Naive thymus-derived CD4-positive, alpha-beta T cell (primary cell): Measurements from ENCODE around the gene VASH2. TPM values are rescaled to one million over a fixed set of nuclear protein-coding genes. Genes with fewer than 3 reads are reported as not detected.

Source experiments
- ATAC-seq: fragments of 150-1000 bp; cut with Tn5 transposase; 2 replicates; pipeline ENCODE4 v1.10.0; 2021; ENCODE audit warnings: mild to moderate bottlenecking, moderate library complexity
- CTCF ChIA-PET: fragments of 350-600 bp; sonication (Branson Sonifier 250); formaldehyde crosslinking; loops from one replicate; lab custom pipeline; 2021; ENCODE audit warnings: antibody characterized with exemption; lab: Charles Lee
- POLR2A ChIA-PET: fragments of 350-600 bp; sonication (Branson Sonifier 250); formaldehyde crosslinking; loops from one replicate; lab custom pipeline; 2021; ENCODE audit warnings: antibody characterized with exemption, inconsistent platforms; lab: Charles Lee
- DNase-seq, 9 donors: peaks; one replicate each; pipeline versions ENCODE4 v3.0.0 to v3.0.0-alpha.2; 2020 to 2022; ENCODE audit warnings: mixed read lengths in 1 of 9
- H3K27ac ChIP-seq: one replicate; pipeline ENCODE4 v1.7.0; 2013; ENCODE audit warnings: mild to moderate bottlenecking, low read depth, low read length, moderate library complexity
- H3K27me3 ChIP-seq, 2 donors: one replicate each; pipeline ENCODE4 v1.7.0; 2013; ENCODE audit warnings: low read length in 2 of 2, mild to moderate bottlenecking in 2 of 2, moderate library complexity in 2 of 2; ENCODE audit not compliant: control insufficient read depth in 2 of 2, insufficient read depth in 2 of 2
- H3K36me3 ChIP-seq, 3 experiments: 1 replicate in 2 of 3; 2 replicates in 1 of 3; pipeline ENCODE4 v1.7.0; 2013; ENCODE audit warnings: low read length in 3 of 3, mild to moderate bottlenecking in 3 of 3, moderate library complexity in 1 of 3; ENCODE audit not compliant: insufficient read depth in 3 of 3, control insufficient read depth in 2 of 3
- H3K4me1 ChIP-seq, 2 donors: one replicate each; pipeline ENCODE4 v1.7.0; 2013; ENCODE audit warnings: low read length in 2 of 2, mild to moderate bottlenecking in 2 of 2, moderate library complexity in 1 of 2; ENCODE audit not compliant: control insufficient read depth in 2 of 2, insufficient read depth in 2 of 2
- H3K4me3 ChIP-seq: 2 replicates; pipeline ENCODE4 v1.7.0; 2013; ENCODE audit warnings: mild to moderate bottlenecking, low read length
- H3K9me3 ChIP-seq, 3 experiments: 1 replicate in 2 of 3; 2 replicates in 1 of 3; pipeline ENCODE4 v1.7.0; 2013; ENCODE audit warnings: low read length in 3 of 3; ENCODE audit not compliant: control insufficient read depth in 2 of 3
- H3K27ac Mint-ChIP-seq, 9 donors: one replicate each; pipeline ENCODE4 v1.8.0; 2020 to 2022; ENCODE audit warnings: mixed read lengths in 9 of 9, mild to moderate bottlenecking in 8 of 9, moderate library complexity in 5 of 9, inconsistent platforms in 2 of 9
- H3K27me3 Mint-ChIP-seq, 5 donors: one replicate each; pipeline ENCODE4 v1.8.0; 2021 to 2022; ENCODE audit warnings: mixed read lengths in 5 of 5, mild to moderate bottlenecking in 1 of 5
- H3K36me3 Mint-ChIP-seq, 5 donors: one replicate each; pipeline ENCODE4 v1.8.0; 2020 to 2022; ENCODE audit warnings: mixed read lengths in 5 of 5, mild to moderate bottlenecking in 3 of 5, inconsistent platforms in 1 of 5
- H3K4me1 Mint-ChIP-seq, 7 donors: one replicate each; pipeline ENCODE4 v1.8.0; 2020 to 2022; ENCODE audit warnings: mixed read lengths in 7 of 7, mild to moderate bottlenecking in 3 of 7, inconsistent platforms in 1 of 7
- H3K4me3 Mint-ChIP-seq, 10 donors: one replicate each; pipeline ENCODE4 v1.8.0; 2020 to 2022; ENCODE audit warnings: mild to moderate bottlenecking in 10 of 10, mixed read lengths in 10 of 10, moderate library complexity in 6 of 10, inconsistent platforms in 2 of 10
- H3K9me3 Mint-ChIP-seq, 11 donors: one replicate each; pipeline ENCODE4 v1.8.0; 2020 to 2022; ENCODE audit warnings: mixed read lengths in 11 of 11, mild to moderate bottlenecking in 4 of 11, inconsistent platforms in 1 of 11, moderate library complexity in 1 of 11
- intact Hi-C, 2 donors: fragments of 100-400 bp; cut with micrococcal nuclease; formaldehyde crosslinking; loops; one replicate each; pipeline ENCODE4 v1.15.1; 2023
- polyA plus RNA-seq, 2 donors: library from polyadenylated mRNA; unstranded; fragments of 300-500 nt; fragmentation: Illumina TruSeq; gene quantifications; one replicate each; pipeline ENCODE4 v1.2.3, GENCODE V29; 2021
- total RNA-seq, 6 experiments: library from RNA in 5 of 6; stranded (reverse) in 5 of 6; gene quantifications; 1 replicate in 5 of 6; 2 replicates in 1 of 6; pipeline ENCODE4 v1.2.3 and lab custom pipeline; 2021 to 2026

The VASH2 gene
- total and polyA plus RNA-seq, 7 experiments from 2014 or later, result 0.73 to 1.1 TPM; not detected in 5

DNA sequence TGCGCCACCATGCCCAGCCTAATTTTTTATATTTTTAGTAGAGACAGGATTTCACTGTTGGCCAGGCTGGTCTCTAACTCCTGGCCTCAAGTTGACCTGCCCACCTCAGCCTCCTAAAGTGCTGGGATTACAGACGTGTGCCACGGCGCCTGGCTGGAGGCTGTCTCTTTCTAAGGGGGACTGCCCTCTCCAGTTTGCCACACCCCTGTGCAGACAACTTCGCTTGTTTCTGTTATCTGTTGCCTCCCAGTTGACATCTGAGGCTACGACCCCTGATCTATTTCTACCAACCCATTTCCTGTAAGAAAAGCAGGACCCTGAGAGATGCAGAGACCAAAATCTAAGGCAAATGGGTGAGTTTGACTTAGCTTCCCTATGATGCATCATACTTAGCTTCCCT, 24.0 kb upstream of the VASH2 start:
- Histone ChIP-seq H3K4me1 (no peaks in the 10 kb centered on the region), H3K4me3 (no peak overlapping the region), H3K27me3 (no peaks in the 10 kb centered on the region), H3K9me3 (no peaks in the 10 kb centered on the region), H3K36me3 (no peaks in the 10 kb centered on the region), H3K27ac (no peak overlapping the region)
- H3K27me3 Mint-ChIP-seq, result peaks cover 0 to 25% (median 5%) of the 10 kb centered on the region in 5 donors
- POLR2A ChIA-PET, result no interaction called here
- H3K27ac Mint-ChIP-seq, result peak overlapping the region in 1 of 9 donors; percentile 4
- peaks cover 0 to 5% (median 0%) of the 10 kb centered on the region in 7 donors for H3K4me1 Mint-ChIP-seq
- CTCF ChIA-PET, result no interaction called here
- no peak for DNase-seq
- intact Hi-C loops, result no loop called here
- no peak overlapping the region for H3K4me3 Mint-ChIP-seq
- H3K9me3 Mint-ChIP-seq, result peaks cover 0 to 6% (median 0%) of the 10 kb centered on the region in 11 donors
- no peak for ATAC-seq
- H3K36me3 Mint-ChIP-seq, result no peaks in the 10 kb centered on the region

DNA sequence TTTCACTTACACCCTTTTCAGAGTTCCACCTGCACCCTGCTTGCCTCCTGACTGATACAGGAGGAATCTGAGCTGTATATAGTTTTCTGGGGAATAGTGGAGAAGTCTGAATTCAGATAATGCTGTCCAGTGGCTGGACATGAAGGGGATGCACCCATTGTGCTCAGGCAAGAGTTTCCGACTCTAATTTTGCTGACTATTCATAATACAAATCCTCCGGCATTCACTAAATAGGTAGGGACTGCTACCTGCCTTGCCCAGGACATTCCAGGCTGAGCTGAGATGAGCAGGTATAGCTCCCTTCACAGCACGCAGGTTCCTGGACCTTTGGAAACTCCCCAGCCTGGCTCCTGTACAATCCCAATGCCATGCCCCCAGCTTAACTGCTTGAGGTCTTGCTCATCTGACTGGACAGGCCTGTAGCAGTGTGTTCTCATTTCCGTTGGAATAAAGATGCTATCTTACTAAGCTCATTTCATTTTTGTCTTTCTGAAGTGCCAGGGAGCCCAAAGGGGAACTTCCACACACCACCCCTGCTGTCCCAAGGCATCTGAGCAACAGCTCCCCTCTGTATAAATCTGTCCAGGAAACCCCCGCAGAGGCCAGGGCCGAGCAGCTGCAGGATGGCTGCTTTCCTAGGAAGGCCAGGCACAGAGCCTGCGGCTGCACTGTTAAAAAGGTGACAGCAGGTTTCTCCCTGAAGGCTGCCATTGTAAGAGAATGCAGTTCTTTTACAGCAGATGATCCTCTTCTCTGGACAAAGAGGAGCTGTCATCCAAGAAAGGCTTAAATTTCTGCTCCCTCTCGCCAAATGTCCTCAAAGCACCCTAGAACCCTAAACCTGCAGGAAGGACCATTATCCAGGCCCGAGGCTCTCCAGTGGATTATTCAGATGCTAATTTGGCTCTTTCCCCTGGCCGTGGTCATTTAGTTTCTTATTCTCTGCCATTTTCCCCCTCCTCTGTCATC, 21.7 kb upstream of the VASH2 start:
- Histone ChIP-seq H3K9me3 (no peaks in the 10 kb centered on the region), H3K4me3 (no peak overlapping the region), H3K27me3 (no peaks in the 10 kb centered on the region), H3K27ac (no peak overlapping the region), H3K36me3 (no peaks in the 10 kb centered on the region), H3K4me1 (no peaks in the 10 kb centered on the region)
- DNase-seq, result no peak
- Mint-ChIP-seq H3K27ac (no peak overlapping the region), H3K4me3 (no peak overlapping the region), H3K4me1 (peaks cover 0 to 5% (median 0%) of the 10 kb centered on the region in 7 donors), H3K9me3 (peaks cover 0 to 6% (median 0%) of the 10 kb centered on the region in 11 donors), H3K36me3 (no peaks in the 10 kb centered on the region), H3K27me3 (peaks cover 0 to 19% (median 4%) of the 10 kb centered on the region in 5 donors)
- ATAC-seq, result no peak
- ChIA-PET CTCF (no interaction called here), POLR2A (no interaction called here)
- intact Hi-C loops, result no loop called here

DNA sequence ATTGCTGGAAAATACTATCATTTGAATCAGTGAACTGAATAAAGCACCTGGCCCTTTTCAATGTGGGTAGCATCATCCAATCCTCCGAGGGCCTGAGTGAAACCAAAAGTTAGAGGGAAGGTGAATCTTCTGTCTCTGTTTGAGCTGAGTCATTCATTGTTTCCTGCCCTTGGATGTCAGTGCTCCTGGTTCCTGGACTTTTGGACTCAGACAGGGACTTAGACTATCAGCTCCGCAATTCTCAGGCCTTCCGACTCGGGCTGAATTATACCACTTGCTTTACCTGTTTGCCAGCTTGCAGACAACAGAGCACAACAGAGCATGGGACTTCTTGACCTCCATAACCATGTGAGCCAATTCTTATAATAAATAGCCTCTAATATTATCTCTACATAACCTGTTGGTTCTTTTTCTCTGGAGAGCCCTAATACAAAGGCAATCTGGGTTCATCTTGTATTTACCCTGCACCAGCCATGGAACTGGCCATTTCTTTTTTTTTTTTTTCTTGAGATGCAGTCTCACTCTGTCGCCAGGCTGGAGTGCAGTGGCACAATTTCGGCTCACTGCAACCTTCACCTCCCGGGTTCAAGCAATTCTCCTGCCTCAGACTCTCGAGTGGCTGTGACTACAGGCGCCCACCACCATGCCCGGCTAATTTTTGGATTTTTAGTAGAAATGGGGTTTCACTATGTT, 19.2 kb upstream of the VASH2 start:
- H3K36me3 ChIP-seq, result no peaks in the 10 kb centered on the region
- ATAC-seq (no peak), DNase-seq (no peak)
- H3K27me3 ChIP-seq, result no peaks in the 10 kb centered on the region
- ChIA-PET POLR2A (no interaction called here), CTCF (no interaction called here)
- Mint-ChIP-seq H3K4me1 (no peaks in the 10 kb centered on the region), H3K4me3 (no peak overlapping the region), H3K27me3 (peaks cover 0 to 9% (median 0%) of the 10 kb centered on the region in 5 donors), H3K9me3 (peaks cover 0 to 6% (median 0%) of the 10 kb centered on the region in 11 donors), H3K36me3 (no peaks in the 10 kb centered on the region), H3K27ac (no peak overlapping the region)
- intact Hi-C loops, result no loop called here
- H3K4me3 ChIP-seq, result no peak overlapping the region
- no peaks in the 10 kb centered on the region for H3K9me3 ChIP-seq
- H3K4me1 ChIP-seq, result no peaks in the 10 kb centered on the region
- H3K27ac ChIP-seq, result no peak overlapping the region

DNA sequence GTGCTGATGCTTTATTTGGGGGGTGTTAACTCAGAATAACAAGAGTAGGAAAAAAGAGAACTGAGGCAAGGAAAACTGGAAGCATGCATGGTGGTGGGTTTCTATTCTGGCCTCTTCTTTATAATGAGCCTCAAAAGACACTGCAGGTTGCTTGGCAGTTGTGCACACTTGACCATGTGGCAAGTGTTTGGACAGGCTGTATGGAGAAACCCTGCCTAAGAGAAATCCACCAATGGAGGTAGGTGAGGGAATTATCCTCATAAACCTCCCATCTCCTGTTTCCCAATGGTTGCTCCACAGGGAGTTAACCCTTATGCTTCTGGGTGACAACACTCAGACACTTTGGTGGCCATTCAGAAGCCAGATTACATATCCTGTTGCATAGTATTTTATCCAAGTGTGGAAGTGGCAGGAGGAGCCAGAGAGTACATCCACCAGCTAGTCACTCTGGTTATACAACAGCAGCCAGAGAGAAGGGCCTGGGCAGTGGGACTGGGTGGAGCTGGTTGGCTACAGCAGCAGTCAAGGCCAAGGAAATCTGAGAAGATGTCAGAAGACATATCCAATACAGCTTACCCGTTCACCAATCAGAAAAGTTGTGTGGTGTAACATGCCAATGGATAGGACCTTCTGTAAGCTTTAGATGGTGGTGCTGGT, 16.4 kb upstream of the VASH2 start:
- POLR2A ChIA-PET, result no interaction called here
- H3K36me3 ChIP-seq, result no peaks in the 10 kb centered on the region
- intact Hi-C loops, result no loop called here
- no peak overlapping the region for H3K4me3 ChIP-seq
- Mint-ChIP-seq H3K27ac (no peak overlapping the region), H3K27me3 (peaks cover 0 to 2% (median 0%) of the 10 kb centered on the region in 5 donors), H3K36me3 (no peaks in the 10 kb centered on the region), H3K4me1 (peaks cover 0 to 2% (median 0%) of the 10 kb centered on the region in 7 donors), H3K9me3 (peaks cover 0 to 2% (median 0%) of the 10 kb centered on the region in 11 donors), H3K4me3 (no peak overlapping the region)
- H3K27ac ChIP-seq, result no peak overlapping the region
- CTCF ChIA-PET, result no interaction called here
- no peaks in the 10 kb centered on the region for H3K4me1 ChIP-seq
- H3K9me3 ChIP-seq, result no peaks in the 10 kb centered on the region
- ATAC-seq (no peak), DNase-seq (no peak)
- H3K27me3 ChIP-seq, result no peaks in the 10 kb centered on the region

DNA sequence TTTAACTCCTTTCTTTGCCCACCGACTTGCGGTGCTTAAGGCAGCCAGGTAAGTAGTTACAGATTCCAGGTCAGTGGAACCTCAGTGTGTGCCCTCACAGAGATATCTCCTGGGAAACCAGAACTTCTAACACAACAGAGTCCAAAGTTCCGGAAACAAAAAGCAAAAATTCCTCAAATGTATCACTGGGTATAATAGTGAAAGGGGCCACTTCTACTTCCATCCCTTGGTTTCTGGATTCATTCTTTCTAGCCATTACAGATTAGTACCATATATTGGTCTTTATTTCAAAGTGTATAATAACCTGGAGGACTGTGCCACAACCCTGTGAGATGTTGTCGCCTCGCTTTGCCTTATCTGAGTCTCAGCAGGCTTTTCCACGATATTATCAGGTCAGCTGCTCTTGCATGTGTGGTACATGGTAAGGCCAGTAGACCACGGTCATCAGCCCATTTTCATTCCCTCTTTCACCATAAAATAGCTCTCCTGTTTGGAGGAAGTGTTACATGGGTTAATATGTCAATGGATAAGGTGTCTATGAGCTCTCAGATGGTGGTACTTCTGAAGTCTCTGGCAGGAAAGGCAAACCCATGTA, 14.9 kb upstream of the VASH2 start:
- POLR2A ChIA-PET, result no interaction called here
- peaks cover 0 to 11% (median 5%) of the 10 kb centered on the region in 5 donors for H3K27me3 Mint-ChIP-seq
- ATAC-seq (no peak), DNase-seq (no peak)
- intact Hi-C loops, result no loop called here
- Histone ChIP-seq H3K27ac (no peak overlapping the region), H3K9me3 (no peaks in the 10 kb centered on the region), H3K36me3 (no peaks in the 10 kb centered on the region), H3K27me3 (no peaks in the 10 kb centered on the region), H3K4me1 (no peaks in the 10 kb centered on the region), H3K4me3 (no peak overlapping the region)
- peaks cover 0 to 7% (median 0%) of the 10 kb centered on the region in 5 donors for H3K36me3 Mint-ChIP-seq
- H3K27ac Mint-ChIP-seq, result no peak overlapping the region
- H3K9me3 Mint-ChIP-seq, result peaks cover 0 to 8% (median 3%) of the 10 kb centered on the region in 11 donors
- H3K4me1 Mint-ChIP-seq, result peaks cover 0 to 2% (median 0%) of the 10 kb centered on the region in 7 donors
- CTCF ChIA-PET, result no interaction called here
- no peak overlapping the region for H3K4me3 Mint-ChIP-seq

DNA sequence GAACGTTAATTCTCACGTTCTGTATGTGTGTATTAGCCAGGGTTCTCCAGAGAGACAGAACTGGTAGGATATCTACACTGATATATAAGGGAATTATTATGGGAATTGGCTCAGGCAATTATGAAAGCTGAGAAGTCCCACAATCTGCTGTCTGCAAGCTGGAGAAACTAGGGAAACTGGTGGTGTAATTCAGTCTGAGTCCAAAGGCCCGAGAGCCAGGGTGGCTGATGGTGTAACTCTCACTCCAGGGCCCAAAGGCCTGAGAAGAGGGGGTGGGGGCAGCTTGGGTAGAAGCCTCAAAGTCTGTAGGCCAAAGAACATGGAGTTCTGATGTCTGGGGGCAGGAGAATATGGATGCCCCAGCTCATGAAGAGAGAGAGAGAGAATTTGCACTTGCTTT, 13.3 kb upstream of the VASH2 start:
- Histone ChIP-seq H3K27ac (no peak overlapping the region), H3K4me1 (no peaks in the 10 kb centered on the region), H3K36me3 (no peaks in the 10 kb centered on the region), H3K27me3 (no peaks in the 10 kb centered on the region), H3K4me3 (no peak overlapping the region), H3K9me3 (no peaks in the 10 kb centered on the region)
- ChIA-PET POLR2A (no interaction called here), CTCF (no interaction called here)
- no peak for DNase-seq
- Mint-ChIP-seq H3K36me3 (peaks cover 0 to 11% (median 0%) of the 10 kb centered on the region in 5 donors), H3K27ac (no peak overlapping the region), H3K4me3 (no peak overlapping the region), H3K27me3 (peaks cover 3 to 14% (median 7%) of the 10 kb centered on the region in 5 donors), H3K9me3 (peaks cover 0 to 18% (median 8%) of the 10 kb centered on the region in 11 donors), H3K4me1 (peaks cover 0 to 2% (median 0%) of the 10 kb centered on the region in 7 donors)
- ATAC-seq, result no peak
- intact Hi-C loops, result no loop called here
